HG03060 (cell line): ENCODE results near the gene CYP4V2.
"Not testable (repeated sequence)": the region's sequence is repeated elsewhere in the genome, so short reads cannot be mapped to it uniquely, and the experiment has no call there.

Experiments used
- ATAC-seq: cut with Tn5 transposase; IDR thresholded peaks from one replicate; pipeline ENCODE4 v1.9.1; 2021; ENCODE audit warnings: low read depth, moderate number of reproducible peaks; ENCODE audit not compliant: unreplicated experiment

Gene CYP4V2

DNA sequence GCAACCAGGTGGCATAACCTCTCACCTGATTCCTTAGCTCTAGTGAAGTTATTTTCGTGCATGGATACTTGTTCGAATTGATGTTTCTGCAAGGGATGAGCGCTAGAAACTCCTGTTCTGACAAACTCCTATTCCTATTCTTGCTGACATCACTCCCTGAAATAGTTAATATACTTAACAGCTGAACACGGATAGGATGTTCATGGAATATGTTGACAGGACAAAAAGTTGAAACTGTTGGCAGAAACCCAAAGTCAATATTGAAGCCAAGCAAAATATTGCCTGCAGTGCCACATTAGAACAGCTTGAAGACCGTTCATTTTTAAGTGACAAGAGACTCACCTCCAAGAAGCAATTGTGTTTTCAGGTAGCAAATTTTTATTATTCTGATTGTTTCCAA is 35.9 kb downstream of the CYP4V2 start, which contains the start of gene KLKB1:
TSS of gene KLKB1 (plus strand) at position 287 of the 400 bp plus-strand sequence. CDS start 689 bp downstream, outside the sequence.
- ATAC-seq: no peak

DNA sequence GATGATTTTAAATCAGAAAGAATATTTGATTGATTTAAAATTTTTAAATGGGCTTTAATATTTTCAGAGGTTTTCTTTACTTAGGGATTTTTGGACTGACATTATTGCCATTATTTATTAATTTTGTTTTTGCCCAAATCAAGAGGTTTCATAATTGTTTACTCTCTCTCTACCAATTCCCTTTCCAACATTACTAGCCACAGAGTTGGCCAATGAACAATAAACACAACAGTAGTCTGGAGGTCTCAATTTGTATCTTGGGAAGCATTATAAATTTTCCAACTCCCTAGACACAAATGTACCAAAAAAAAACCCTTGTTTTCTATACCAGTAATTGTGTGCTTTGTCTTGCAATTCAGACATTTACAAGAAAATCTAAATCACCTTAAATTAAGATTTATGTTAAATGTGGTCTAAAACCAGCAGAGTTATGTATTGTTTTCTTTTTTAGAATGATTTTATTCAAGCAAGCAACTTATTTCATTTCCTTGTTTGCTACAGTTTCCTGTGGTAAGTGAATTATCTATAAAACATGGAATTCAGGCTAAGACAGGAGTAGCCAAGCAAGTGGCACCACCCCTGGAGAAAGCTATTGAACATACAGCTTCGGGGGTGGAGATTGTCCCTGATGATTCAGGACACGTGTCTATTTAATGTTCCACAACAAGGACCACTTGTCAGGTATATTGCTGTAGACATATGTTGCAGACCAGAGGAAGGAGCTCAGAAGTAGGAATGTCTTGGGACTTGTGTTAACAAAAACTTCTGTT is 36.6 kb downstream of the CYP4V2 start:
- ATAC-seq: no peak

DNA sequence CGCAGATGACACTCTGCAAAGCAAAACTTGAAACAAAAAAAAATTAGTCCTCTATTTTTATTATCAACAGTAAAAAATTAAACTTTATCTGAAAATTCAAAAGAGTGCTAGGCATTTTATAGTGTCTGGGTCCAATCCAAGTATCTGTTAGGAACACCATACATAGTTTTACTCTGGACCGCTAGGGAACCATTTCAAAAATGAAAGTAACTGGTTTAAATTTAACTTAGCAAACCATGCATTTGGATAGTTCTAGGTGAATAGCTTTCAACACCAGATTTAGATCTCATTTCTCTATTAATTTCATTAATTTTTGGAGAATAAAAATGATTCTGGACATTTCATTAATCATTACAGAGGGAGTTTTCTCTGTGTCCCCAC is 37.1 kb downstream of the CYP4V2 start:
- ATAC-seq: no peak

DNA sequence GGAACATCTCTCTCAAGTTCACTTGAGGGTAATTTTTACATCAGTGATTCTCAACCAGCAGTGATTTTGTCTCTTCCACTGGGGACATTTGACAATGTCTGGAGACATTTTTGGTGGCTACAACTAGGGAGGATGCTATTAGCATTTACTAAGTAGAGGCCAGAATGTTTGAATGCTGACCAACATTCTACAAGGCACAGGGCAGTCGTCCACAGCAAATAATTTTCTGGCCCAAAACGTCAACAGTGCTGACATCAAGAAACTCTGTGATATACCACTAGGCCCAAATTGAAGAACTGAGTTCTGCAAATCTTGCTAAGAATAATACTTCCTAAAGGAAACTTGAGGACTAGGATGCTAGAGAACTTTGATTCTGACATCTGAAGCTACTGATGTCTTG is 43.0 kb downstream of the CYP4V2 start:
- no peak for ATAC-seq

DNA sequence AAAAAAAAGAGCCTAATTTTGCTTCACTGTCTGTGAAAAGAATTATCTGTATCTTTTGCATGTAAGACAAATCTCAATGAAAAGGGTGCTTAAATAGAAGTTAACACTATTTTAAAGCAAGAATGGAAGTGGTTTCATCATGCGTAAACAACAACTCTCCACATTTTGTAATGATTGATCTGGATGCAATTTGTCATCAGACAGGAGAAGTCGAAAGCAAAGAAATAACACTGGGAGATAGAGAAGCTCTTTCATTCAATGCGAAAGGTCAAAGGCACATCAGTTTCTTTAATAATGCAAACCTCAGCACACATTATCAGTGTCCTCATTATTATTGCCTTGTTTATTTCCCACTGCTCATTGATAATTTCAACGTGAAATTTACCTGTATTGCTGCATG is 44.8 kb downstream of the CYP4V2 start:
- ATAC-seq: no peak

DNA sequence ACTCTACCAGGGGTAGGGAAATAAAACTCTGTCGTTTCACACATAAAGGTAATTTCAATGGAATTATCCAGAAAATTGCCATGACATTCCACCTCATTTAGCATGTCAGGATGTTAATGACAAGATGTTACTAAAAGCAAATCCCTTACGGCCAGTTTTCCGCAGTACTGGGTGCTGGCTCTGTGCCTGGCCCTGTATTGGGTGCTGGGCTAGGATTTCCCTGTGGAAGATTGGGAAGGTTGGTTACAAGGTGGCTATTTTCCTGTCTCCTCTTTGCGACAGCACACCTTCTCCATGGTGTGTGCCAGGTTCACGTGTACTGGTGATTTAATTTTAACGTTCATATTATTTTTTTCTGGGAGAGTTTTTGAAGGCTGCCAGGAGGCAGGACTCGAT is 49.1 kb downstream of the CYP4V2 start:
- ATAC-seq: no peak

DNA sequence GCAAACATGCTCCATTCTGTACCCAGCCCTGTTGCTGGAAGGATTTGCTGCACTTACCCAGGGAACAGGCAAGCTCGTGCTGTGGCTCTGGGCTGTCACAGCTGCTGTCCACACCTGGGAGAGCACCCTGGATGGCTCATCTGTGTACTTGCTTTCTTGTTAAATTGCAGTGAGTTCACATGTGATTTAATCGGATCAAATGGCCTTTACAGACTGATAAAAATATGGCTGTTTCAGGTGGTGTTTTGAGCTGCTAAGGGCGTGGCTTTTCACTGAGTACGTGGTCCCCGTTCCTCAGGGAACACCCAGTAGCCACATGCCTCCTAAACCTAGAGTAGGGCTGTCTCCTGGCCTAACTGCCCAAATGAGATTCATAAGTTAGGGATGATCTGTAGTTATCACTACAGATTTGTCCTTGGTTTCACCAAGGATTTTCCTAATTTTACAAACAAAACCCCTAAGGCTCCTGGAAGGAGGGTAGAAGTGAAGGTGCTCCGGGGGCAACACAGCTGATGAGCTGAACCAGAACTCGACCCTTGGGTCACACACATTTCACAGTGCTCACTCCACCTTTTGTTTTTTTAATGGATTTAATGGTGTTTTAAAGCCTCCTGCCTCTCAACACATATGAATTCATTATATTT is 49.6 kb downstream of the CYP4V2 start:
- ATAC-seq: no peak

DNA sequence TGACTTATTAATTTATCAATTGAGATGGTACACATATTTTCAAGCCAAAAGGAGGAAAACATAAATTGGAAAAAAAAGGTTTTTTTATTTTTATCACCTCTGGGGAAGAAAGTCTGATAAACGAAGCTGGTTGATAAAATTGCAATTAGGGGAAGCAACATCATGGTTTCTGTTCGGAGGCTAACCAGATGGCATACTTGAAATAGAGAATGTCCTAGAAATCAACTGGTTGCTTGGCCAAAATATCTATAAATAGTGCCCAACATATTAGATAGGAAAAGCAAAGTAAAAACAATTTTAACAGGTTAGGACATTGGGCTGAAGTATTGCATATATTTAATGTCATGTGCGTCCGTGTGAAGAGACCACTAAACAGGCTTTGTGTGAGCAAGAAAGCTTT is 50.2 kb downstream of the CYP4V2 start:
- ATAC-seq: no peak

DNA sequence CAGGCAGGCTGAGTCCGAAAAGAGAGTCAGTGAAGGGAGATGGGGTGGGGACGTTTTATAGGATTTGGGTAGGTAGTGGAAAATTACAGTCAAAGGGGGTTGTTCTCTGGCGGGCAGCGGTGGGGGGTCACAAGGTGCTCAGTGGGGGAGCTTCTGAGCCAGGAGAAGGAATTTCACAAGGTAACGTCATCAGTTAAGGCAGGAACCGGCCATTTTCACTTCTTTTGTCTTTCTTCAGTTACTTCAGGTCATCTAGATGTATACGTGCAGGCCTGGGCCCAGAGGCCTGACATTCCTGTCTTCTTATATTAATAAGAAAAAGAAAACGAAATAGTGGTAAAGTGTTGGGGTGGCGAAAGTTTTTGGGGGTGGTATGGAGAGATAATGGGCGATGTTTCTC is 50.7 kb downstream of the CYP4V2 start:
- ATAC-seq: not testable (repeated sequence)

DNA sequence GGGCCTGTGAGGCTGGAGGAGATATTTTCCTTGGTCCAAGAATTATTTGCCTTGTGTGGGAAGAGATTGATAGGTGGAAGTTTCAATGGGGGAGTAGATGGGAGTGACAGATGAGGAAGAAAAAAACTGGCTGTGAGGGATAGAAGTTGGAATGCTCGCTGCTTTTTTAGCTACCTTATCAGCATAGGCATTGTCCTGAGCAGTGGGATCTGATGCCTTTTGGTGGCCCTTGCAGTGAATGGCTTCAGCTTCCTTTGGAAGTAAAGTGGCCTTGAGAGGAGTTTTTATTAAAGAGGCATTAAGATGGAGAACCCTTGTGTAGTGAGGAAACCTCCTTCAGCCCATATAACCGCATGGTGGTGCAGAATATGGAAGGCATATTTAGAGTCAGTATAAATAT is 52.0 kb downstream of the CYP4V2 start:
- no peak for ATAC-seq

DNA sequence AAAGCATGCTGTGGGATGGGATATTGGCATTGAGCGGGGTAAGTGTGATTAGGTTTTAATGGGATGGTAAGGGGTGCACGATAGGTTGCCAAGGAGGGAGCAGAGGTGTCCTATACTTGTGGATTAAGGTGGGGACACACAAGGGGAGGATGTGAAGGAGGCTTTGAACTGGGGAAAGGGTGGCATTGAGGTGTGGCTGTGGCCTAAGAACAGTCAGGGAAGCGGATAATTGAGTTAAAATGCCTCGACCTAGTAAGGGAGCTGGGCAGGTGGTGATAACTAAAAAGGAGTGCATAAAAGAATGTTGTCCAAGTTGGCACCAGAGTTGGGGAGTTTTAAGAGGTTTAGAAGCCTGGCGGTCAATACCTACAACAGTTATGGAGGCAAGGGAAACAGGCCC is 53.5 kb downstream of the CYP4V2 start:
- ATAC-seq: no peak

DNA sequence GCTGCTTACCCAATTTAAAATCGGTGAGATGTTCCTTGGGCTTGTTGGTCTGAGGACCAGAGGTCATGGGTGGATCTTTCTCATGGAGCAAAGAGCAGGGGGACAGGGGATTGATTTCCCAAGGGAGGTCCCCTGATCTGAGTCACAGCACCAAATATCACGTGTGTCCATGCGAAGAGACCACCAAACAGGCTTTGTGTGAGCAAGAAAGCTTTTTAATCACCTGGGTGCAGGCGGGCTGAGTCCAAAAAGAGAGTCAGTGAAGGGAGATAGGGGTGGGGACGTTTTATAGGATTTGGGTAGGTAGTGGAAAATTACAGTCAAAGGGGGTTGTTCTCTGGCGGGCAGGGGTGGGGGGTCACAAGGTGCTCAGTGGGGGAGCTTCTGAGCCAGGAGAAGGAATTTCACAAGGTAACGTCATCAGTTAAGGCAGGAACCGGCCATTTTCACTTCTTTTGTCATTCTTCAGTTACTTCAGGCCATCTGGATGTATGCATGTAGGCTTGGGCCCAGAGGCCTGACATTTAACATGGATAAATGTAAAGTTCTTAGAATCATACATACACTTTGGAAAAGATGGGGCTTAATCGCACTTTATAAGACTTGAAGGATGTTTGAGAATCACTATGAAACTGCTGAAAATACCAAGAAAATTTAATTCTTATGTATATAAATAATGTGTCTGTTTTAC is 55.8 kb downstream of the CYP4V2 start:
- not testable (repeated sequence) for ATAC-seq

DNA sequence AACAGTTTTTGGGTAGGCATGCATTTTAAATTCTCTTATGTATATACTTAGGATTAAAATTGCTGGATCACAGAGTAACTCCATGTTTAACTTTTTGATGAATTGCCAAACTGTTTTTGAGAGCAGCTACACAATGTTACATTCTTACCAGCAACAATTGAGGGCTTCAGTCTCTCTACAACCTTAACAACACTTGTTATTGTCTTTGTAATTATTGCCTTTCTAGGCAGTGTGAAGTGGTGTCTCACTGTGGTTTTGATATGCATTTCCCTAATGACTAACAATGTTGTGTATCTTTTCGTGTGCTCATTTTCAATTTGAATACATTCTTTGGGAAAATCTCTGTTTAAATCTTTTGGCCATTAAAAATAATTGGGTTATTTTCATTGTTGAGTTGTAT is 57.3 kb downstream of the CYP4V2 start:
- ATAC-seq: no peak

DNA sequence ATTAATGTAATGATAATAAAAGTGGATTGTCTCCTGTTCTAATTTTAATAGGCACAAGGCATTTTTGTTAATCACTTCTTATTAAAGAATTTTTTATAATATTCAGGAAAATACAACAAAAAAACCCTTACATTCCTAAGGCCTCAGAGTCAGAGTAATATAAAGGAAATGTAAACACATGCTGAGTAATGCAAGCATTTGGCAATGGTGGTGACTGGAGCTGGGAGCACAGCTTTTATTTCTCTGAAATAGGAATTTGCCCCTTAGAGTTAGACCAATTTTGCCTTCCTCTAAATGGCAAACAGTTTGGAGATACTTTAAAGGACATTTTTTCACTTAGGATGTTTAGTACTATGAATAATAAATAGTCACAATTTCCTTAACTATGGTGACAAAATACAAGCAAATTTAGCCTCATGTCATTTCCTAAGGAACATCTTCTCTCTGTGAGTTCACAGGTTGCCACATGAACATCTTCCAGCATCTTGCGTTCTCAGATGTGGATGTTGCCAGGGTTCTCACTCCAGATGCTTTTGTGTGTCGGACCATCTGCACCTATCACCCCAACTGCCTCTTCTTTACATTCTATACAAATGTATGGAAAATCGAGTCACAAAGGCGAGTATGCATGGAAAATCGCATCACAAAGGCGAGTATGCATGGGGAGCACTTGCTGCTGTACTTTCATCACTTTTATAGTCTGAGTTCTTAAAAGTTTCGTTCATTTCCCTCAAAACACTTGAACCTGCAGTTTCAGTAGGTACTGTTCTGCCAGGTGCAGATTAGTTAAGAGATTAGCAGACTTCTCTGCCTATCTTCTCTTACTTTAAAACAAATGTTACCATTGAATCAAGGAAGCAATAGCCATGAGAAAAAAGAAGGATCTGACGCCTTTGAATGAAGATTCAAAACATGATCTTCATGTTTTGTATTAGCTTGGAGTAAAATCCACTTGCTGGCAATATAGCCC is 58.7 kb downstream of the CYP4V2 start:
- ATAC-seq: no peak

DNA sequence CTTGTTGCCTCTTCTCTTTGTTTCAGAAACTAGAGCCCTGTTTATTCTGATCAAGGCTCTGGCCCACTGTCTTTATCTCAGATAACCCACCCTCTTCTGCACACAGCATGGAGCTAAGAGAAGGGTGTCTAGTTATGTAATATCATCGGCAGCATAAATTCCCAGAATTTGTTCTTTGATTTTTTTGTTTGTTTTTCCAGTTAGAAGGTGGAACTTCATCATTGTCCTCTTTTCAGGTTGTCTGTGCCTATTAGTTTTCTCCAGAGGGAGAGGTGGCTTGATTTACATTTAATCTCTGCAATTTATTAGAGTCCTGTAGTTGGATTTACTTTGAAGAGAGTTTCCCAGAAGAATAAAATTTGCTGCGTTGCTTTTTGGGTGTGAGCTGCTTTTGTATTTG is 59.4 kb downstream of the CYP4V2 start:
- ATAC-seq: no peak

DNA sequence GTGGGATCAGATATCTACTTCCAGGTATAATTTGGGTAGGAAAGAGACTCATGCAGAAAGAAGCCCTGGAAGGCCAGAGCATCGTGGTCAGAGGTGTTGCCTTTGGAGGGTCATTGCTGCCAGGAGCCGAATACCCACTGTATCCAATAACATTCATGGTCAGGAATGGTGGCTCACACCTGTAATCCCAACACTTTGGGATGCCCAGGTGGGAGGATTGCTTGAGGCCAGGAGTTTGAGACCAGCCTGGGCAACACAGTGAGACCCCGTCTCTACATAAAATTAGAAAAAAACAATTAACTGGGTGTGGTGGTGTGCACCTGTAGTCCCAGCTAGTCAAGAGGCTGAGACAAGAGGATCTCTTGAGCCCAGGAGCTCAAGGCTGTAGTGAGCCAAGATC is 63.8 kb downstream of the CYP4V2 start:
- ATAC-seq: no peak

DNA sequence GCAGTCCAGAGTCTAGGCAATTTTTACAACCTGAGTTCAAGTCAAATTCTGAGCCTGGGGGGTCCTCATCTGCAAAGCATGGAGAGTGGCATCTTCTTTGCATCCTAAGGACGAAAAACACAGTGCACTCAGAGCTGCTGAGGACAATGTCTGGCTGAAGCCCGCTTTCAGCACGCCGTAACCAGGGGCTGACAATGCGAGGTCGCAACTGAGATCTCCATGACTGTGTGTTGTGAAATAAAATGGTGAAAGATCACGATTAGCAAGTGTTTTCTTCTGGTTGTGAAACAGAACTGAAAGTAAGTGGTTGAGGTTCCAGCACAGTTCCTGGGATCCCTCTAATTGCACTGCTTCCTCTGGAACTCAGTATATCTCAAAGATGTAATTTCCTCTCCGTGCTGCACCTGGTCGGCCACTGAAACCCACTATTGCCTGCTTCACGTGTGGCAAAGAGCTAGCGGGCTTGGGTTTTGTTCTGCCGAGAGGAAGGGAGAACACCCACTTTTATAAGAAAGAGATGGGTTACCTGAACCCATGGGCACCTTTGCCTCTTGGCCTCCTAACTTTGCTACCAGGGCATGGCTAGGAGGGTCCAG is 66.9 kb downstream of the CYP4V2 start:
- no peak for ATAC-seq

DNA sequence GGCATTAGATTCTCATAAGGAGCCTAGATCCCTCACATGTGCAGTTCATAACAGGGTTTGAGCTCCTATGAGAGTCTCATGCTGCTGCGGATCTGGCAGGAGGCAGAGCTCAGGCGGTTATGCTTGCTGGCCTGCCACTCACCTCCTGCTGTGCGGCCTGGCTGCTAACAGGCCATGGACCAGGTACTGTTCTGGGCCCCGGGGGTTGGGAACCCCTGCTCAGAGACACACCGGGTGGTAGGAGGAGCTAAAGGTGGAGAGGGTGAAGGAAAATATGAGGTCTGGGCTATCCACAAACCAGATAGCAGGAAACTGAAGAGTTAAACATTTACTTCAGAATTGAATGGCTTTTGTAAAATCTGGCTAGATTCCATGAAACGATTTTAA is 68.7 kb downstream of the CYP4V2 start:
- ATAC-seq: no peak
